Prostate gland (tissue), 2 donors: ENCODE measurements around the gene DUSP18. TPM values are rescaled to one million over a fixed set of nuclear protein-coding genes. Genes with fewer than 3 reads are reported as not detected.

Experiments
- DNase-seq: peaks from one replicate; pipeline ENCODE4 v3.0.0-alpha.2; 2019; ENCODE audit warnings: low spot score
- H3K27ac ChIP-seq, 2 donors: fragments of 200-600 bp; sonication (generic); 2 replicates each; pipeline ENCODE4 v1.5.1; 2017 to 2019
- H3K27me3 ChIP-seq: fragments of 200-600 bp; sonication (generic); replicated peaks from 2 replicates; pipeline ENCODE4 v1.5.1; 2019; ENCODE audit not compliant: insufficient read depth
- H3K36me3 ChIP-seq, 2 donors: fragments of 200-600 bp; sonication (generic); 1 replicate in 1 of 2; 2 replicates in 1 of 2; pipeline versions ENCODE4 v1.5.1 to v1.8.1; 2017 to 2019
- H3K4me1 ChIP-seq: fragments of 200-600 bp; sonication (generic); replicated peaks from 2 replicates; pipeline ENCODE4 v1.5.1; 2019
- H3K4me3 ChIP-seq, 2 donors: fragments of 200-600 bp; sonication (generic); 2 replicates each; pipeline ENCODE4 v1.5.1; 2017 to 2019
- H3K9me3 ChIP-seq: fragments of 200-600 bp; sonication (generic); 2 replicates; pipeline ENCODE4 v1.5.1; 2017
- POLR2A ChIP-seq: fragments of 450-650 bp; IDR thresholded peaks from one replicate; pipeline ENCODE4 v1.6.1; 2016; ENCODE audit warnings: antibody characterized with exemption, mild to moderate bottlenecking
- POLR2AphosphoS5 ChIP-seq: sonication (generic); formaldehyde crosslinking; IDR thresholded peaks from one replicate; pipeline ENCODE4 v1.6.1; 2017; ENCODE audit warnings: antibody characterized with exemption
- WGBS: methylation state at CpG from one replicate; pipeline ENCODE4 v1.1.5; 2018; 5-methylcytosine and 5-hydroxymethylcytosine counted together
- intact Hi-C: fragments of 100-400 bp; cut with DNase I; formaldehyde crosslinking; loops from one replicate; pipeline ENCODE4 v1.14.2; 2022
- total RNA-seq, 2 donors: library from RNA; depleted of rRNA; stranded (reverse); fragments of >200 nt; gene quantifications; one replicate each; pipeline ENCODE4 v1.1.0, GENCODE V29; 2016
- TF ChIP-seq, protein P1 (sequence below), 4 experiments: fragments of 200-600 bp in 2 of 4; fragments of 450-650 bp in 2 of 4; sonication (generic) in 2 of 4; IDR thresholded peaks; 1 replicate in 3 of 4; 2 replicates in 1 of 4; pipeline ENCODE4 v1.5.1; 2016 to 2019; ENCODE audit warnings: antibody characterized with exemption in 4 of 4, mild to moderate bottlenecking in 2 of 4, moderate library complexity in 2 of 4

The DUSP18 gene
- total RNA-seq, 2 donors from 2014 or later = 12.5 to 15.6 TPM

DNA sequence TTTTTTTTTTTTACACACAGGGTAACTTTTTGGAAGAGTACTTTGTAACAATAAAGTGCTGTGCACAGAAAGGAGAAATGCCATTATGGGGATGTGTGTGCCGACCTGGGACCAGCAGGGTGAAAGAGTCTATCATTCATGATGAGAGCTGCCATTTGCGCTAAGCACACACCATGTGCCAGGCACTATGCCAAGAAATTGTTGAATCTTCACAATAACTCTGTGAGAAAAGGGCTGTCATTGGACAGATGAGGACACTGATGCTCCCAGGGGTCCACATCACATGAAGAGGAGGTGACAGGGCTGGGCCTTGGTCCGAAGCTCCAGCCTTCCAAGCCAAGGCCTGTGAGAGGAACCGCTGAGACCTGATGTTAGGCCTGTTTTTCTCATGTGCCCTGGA lies 5.6 kb downstream of the DUSP18 start:
- no peak for DNase-seq
- WGBS = 84% methylated on average over 4 of the region's 4 CpGs
- Histone ChIP-seq H3K36me3 (peaks cover 3 to 6% of the 10 kb centered on the region in 2 donors), H3K4me3 (no peak overlapping the region), H3K4me1 (no peaks in the 10 kb centered on the region), H3K27me3 (no peaks in the 10 kb centered on the region), H3K27ac (no peak overlapping the region), H3K9me3 (no peaks in the 10 kb centered on the region)
- no peak for TF ChIP-seq POLR2AphosphoS5
- no peak for TF ChIP-seq POLR2A
- TF ChIP-seq, protein P1, sequence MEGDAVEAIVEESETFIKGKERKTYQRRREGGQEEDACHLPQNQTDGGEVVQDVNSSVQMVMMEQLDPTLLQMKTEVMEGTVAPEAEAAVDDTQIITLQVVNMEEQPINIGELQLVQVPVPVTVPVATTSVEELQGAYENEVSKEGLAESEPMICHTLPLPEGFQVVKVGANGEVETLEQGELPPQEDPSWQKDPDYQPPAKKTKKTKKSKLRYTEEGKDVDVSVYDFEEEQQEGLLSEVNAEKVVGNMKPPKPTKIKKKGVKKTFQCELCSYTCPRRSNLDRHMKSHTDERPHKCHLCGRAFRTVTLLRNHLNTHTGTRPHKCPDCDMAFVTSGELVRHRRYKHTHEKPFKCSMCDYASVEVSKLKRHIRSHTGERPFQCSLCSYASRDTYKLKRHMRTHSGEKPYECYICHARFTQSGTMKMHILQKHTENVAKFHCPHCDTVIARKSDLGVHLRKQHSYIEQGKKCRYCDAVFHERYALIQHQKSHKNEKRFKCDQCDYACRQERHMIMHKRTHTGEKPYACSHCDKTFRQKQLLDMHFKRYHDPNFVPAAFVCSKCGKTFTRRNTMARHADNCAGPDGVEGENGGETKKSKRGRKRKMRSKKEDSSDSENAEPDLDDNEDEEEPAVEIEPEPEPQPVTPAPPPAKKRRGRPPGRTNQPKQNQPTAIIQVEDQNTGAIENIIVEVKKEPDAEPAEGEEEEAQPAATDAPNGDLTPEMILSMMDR (IDR thresholded peaks at IDR 0.05) = no peak
- intact Hi-C loops = no loop called here

DNA sequence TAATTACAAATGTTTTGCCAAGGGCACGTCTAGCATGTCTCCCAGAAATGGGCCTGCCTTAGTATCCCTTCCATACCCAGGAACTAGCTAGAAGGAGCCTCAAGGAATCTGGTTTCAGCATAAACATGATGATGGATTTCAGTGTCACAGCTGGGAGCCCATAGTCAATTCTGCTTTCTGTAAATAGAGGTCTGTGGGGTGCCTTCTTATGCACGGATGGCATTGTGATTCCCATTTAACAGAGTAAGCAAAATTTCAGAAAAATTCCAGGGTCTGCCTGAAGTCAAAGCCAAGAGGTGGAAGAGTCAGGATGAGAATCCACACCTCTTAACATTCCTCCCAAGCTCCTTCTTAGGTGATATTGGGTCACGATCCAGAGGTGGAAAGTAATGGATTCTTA lies 12.1 kb downstream of the DUSP18 start:
- H3K36me3 ChIP-seq = no peaks in the 10 kb centered on the region
- TF ChIP-seq, protein P1 (IDR thresholded peaks at IDR 0.05) = no peak
- TF ChIP-seq POLR2A (no peak), POLR2AphosphoS5 (no peak)
- no peaks in the 10 kb centered on the region for H3K4me1 ChIP-seq
- no peaks in the 10 kb centered on the region for H3K27me3 ChIP-seq
- H3K4me3 ChIP-seq = no peak overlapping the region
- no peak overlapping the region for H3K27ac ChIP-seq
- H3K9me3 ChIP-seq = no peaks in the 10 kb centered on the region
- intact Hi-C loops = no loop called here
- DNase-seq = no peak
- 69% methylated on average over 3 of the region's 3 CpGs for WGBS

DNA sequence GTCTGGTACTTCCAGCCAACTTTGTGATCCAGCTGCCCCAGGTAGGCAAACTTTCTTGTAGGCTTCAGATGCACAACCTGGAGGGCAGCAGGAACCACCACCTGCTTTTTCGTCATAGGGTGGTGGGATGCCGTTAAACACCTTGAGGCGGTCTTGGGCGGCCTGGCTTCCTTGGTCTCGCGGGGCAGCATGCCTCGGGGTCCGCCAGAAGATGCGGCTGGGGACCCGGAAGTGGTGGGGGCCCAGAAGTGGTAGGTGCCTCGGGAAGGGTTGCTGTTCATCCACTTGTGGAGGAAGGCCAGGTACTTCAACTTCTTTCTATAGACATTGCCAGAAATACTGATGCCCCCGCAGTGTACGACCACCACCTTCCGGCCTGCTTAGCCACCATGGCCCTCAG lies 13.3 kb downstream of the DUSP18 start:
- H3K4me3 ChIP-seq = no peak overlapping the region
- TF ChIP-seq, protein P1 (IDR thresholded peaks at IDR 0.05) = no peak
- TF ChIP-seq POLR2A = no peak
- no peak for TF ChIP-seq POLR2AphosphoS5
- no peak overlapping the region for H3K27ac ChIP-seq
- no peaks in the 10 kb centered on the region for H3K4me1 ChIP-seq
- no peaks in the 10 kb centered on the region for H3K36me3 ChIP-seq
- 96% methylated on average over 8 of the region's 14 CpGs for WGBS
- no peak for DNase-seq
- no peaks in the 10 kb centered on the region for H3K9me3 ChIP-seq
- H3K27me3 ChIP-seq = no peaks in the 10 kb centered on the region
- intact Hi-C loops = no loop called here

DNA sequence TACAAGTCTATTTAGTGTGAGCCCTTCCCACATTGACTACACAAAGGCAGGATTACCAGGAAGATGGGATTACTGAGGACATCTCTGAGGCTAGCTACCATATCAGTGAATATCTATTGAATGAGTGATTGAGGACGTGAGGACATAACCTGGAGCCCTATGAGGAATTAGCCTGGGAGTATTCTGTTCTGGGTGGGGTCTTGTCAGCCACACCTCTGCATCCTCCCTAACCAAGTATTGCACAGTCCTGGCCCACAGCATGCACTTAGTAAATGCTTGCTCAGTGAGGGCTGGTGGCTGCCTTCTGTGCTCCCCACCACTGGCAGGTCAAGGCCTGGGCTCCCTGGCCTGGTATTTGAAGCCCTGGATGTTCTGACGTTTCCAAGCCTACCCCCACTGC lies 14.8 kb downstream of the DUSP18 start:
- 96% methylated on average over 2 of the region's 2 CpGs for WGBS
- Histone ChIP-seq H3K36me3 (no peaks in the 10 kb centered on the region), H3K27ac (no peak overlapping the region), H3K4me1 (no peaks in the 10 kb centered on the region), H3K4me3 (no peak overlapping the region), H3K27me3 (no peaks in the 10 kb centered on the region), H3K9me3 (no peaks in the 10 kb centered on the region)
- no peak for DNase-seq
- intact Hi-C loops = no loop called here
- TF ChIP-seq POLR2A (no peak), POLR2AphosphoS5 (no peak)
- TF ChIP-seq, protein P1 (IDR thresholded peaks at IDR 0.05) = no peak

DNA sequence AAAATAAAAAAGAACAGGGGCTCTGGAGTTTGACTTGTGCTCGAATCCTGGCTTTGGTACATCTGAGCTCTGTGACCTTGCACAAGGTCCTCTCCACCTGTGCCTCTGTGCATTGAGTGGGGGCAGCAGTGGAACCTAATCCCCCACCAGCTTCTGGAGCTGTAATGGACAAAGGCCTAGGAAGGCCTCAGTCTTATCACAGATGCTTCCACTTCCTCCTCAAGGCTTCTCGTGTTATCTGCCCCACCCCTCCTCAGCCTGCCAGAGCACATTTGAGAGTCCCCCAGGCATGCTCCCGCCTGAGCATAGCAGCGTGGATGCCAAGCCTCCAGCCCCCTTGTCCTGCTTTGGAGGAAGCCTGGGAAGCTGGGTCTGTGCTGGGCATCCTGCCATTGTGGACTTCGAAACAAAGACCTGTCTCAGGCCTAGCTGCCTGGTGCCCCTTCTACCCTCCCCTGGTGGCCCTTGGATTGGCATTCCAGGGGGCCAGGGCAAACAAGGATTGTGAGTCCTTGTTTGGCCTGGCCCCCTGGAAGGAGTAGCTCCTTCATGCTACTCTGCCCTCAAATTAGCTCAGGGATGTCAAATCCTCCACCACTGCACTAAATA lies 17.1 kb downstream of the DUSP18 start:
- TF ChIP-seq, protein P1 (IDR thresholded peaks at IDR 0.05) = no peak
- Histone ChIP-seq H3K9me3 (no peaks in the 10 kb centered on the region), H3K27me3 (no peaks in the 10 kb centered on the region), H3K4me3 (no peak overlapping the region), H3K4me1 (no peaks in the 10 kb centered on the region), H3K27ac (no peak overlapping the region), H3K36me3 (no peaks in the 10 kb centered on the region)
- intact Hi-C loops = no loop called here
- DNase-seq = no peak
- 64% methylated on average over 5 of the region's 5 CpGs for WGBS
